T-helper 2 cell treated with Interferon-gamma antibody and Interleukin-4, amounts not matched to agents 100 ng/mL and 5 ng/mL, for 36 hours (primary cell): ENCODE data around the gene MOGAT1. TPM values are rescaled to one million over a fixed set of nuclear protein-coding genes. Genes with fewer than 3 reads are reported as not detected.
"Not testable (repeated sequence)": the region's sequence is repeated elsewhere in the genome, so short reads cannot be mapped to it uniquely, and the experiment has no call there.

ENCODE experiments used
- intact Hi-C: fragments of 100-400 bp; cut with micrococcal nuclease; formaldehyde crosslinking; loops from one replicate; pipeline ENCODE4 v1.15.1; 2023
- total RNA-seq: library from RNA; stranded (reverse); gene quantifications from 2 replicates; pipeline ENCODE4 v1.2.3, GENCODE V29; 2022

The MOGAT1 gene
- total RNA-seq, 1 donor from 2014 or later, result not detected

- intact Hi-C loops, result no loop called here
These were observed 65.5 kb downstream of the MOGAT1 start for GRCh38 chr2:222736924-222737323.

GRCh38 chr2:222738312-222738711 lies 66.9 kb downstream of the MOGAT1 start:
- intact Hi-C loops, result no loop called here

- intact Hi-C loops, result no loop called here
These were observed 67.4 kb downstream of the MOGAT1 start for GRCh38 chr2:222738809-222739208.

- intact Hi-C loops, result no loop called here
These were observed 68.5 kb downstream of the MOGAT1 start for GRCh38 chr2:222739939-222740338.

GRCh38 chr2:222743251-222743812 lies 71.9 kb downstream of the MOGAT1 start:
- intact Hi-C loops, result no loop called here

- intact Hi-C loops, result no loop called here
These were observed 74.5 kb downstream of the MOGAT1 start for GRCh38 chr2:222745836-222746559.

GRCh38 chr2:222747526-222748160 lies 76.2 kb downstream of the MOGAT1 start:
- intact Hi-C loops, result no loop called here

- intact Hi-C loops, result loop anchor here (5.0 kb wide), 1 partner anchor 43 kb away; no protein-coding TSS in a partner anchor
These were observed 79.1 kb downstream of the MOGAT1 start for GRCh38 chr2:222750533-222750932.

- intact Hi-C loops, result loop anchor here (5.0 kb wide), 1 partner anchor 44 kb away; no protein-coding TSS in a partner anchor
These were observed 79.8 kb downstream of the MOGAT1 start for GRCh38 chr2:222751238-222751637.

GRCh38 chr2:222751821-222752719 lies 80.6 kb downstream of the MOGAT1 start:
- intact Hi-C loops, result loop anchor here (5.0 kb wide), 1 partner anchor 45 kb away; no protein-coding TSS in a partner anchor

- intact Hi-C loops, result loop anchor here (5.0 kb wide), 1 partner anchor 45 kb away; no protein-coding TSS in a partner anchor
These were observed 81.3 kb downstream of the MOGAT1 start for GRCh38 chr2:222752746-222753145.

- intact Hi-C loops, result loop anchor here (5.0 kb wide), 1 partner anchor 46 kb away; no protein-coding TSS in a partner anchor
These were observed 81.9 kb downstream of the MOGAT1 start for GRCh38 chr2:222753251-222753824.

GRCh38 chr2:222754324-222754930 lies 83.0 kb downstream of the MOGAT1 start:
- intact Hi-C loops, result loop anchor here (5.0 kb wide), 1 partner anchor 47 kb away; no protein-coding TSS in a partner anchor

GRCh38 chr2:222755593-222755992 lies 84.1 kb downstream of the MOGAT1 start:
- intact Hi-C loops, result not testable (repeated sequence)

- intact Hi-C loops, result no loop called here
These were observed 84.9 kb downstream of the MOGAT1 start for GRCh38 chr2:222756362-222756831.

GRCh38 chr2:222756951-222757650 lies 85.6 kb downstream of the MOGAT1 start:
- intact Hi-C loops, result no loop called here
